HepG2 (cell line): ENCODE data around the gene SVOP. TPM values are rescaled to one million over a fixed set of nuclear protein-coding genes. Genes with fewer than 3 reads are reported as not detected.
A peak's percentile ranks its signal among the peaks of the same experiment; 100 is the strongest.

Source experiments
- CEBPG ChIP-seq: IDR thresholded peaks from 2 replicates; pipeline ENCODE4 v1.6.1; 2016
- CHD2 ChIP-seq: IDR thresholded peaks from 2 replicates; pipeline ENCODE4 v1.6.1; 2011; ENCODE audit warnings: low read depth, low read length, improper control_type of control experiment
- ELF4 ChIP-seq: sonication (generic); formaldehyde crosslinking; IDR thresholded peaks from 2 replicates; pipeline ENCODE4 v1.5.0; 2020; ENCODE audit warnings: missing genetic modification reagents, mild to moderate bottlenecking, moderate library complexity, borderline replicate concordance
- FOSL2 ChIP-seq: sonication (generic); formaldehyde crosslinking; IDR thresholded peaks from 2 replicates; pipeline ENCODE4 v1.4.0; 2020; ENCODE audit warnings: missing genetic modification reagents
- HDAC1 ChIP-seq: sonication (generic); formaldehyde crosslinking; IDR thresholded peaks from 2 replicates; pipeline ENCODE4 v1.5.1; 2020; ENCODE audit warnings: mild to moderate bottlenecking, missing genetic modification reagents
- RBM22 ChIP-seq: fragments of 200-400 bp; formaldehyde crosslinking; optimal IDR thresholded peaks from 2 replicates; pipeline ENCODE3; 2017; ENCODE audit warnings: mild to moderate bottlenecking, low read length, moderate library complexity
- SETDB1 ChIP-seq: sonication (generic); formaldehyde crosslinking; IDR thresholded peaks from 2 replicates; pipeline ENCODE4 v1.5.1; 2020; ENCODE audit warnings: missing genetic modification reagents, mild to moderate bottlenecking, borderline replicate concordance
- SMC3 ChIP-seq: IDR thresholded peaks from 2 replicates; pipeline ENCODE4 v1.6.1; 2011; ENCODE audit warnings: low read length, improper control_type of control experiment
- SRSF9 ChIP-seq: fragments of 200-400 bp; formaldehyde crosslinking; IDR thresholded peaks from 2 replicates; pipeline ENCODE4 v1.6.1; 2018; ENCODE audit warnings: borderline replicate concordance, mild to moderate bottlenecking, low read depth, low read length; ENCODE audit not compliant: insufficient read depth, poor library complexity, severe bottlenecking
- TOPORS ChIP-seq: sonication (generic); formaldehyde crosslinking; IDR thresholded peaks from 2 replicates; pipeline ENCODE4 v1.8.0; 2023; ENCODE audit warnings: mild to moderate bottlenecking, missing genetic modification reagents
- USF2 ChIP-seq, 2 experiments: sonication (generic) in 1 of 2; formaldehyde crosslinking in 1 of 2; IDR thresholded peaks; 2 replicates each; pipeline versions ENCODE4 v1.5.1 to v1.6.1; 2011 to 2020; ENCODE audit warnings: borderline replicate concordance in 1 of 2, low read depth in 1 of 2, low read length in 1 of 2, mild to moderate bottlenecking in 1 of 2, missing genetic modification reagents in 1 of 2, moderate library complexity in 1 of 2
- ZNF652 ChIP-seq: IDR thresholded peaks from 2 replicates; pipeline ENCODE4 v1.6.1; 2016; ENCODE audit warnings: low read depth, borderline replicate concordance
- ZNF674 ChIP-seq: sonication (generic); formaldehyde crosslinking; IDR thresholded peaks from 2 replicates; pipeline ENCODE4 v1.5.0; 2020; ENCODE audit warnings: low read depth, mild to moderate bottlenecking, missing genetic modification reagents
- ZNF709 ChIP-seq: sonication (generic); formaldehyde crosslinking; IDR thresholded peaks from 2 replicates; pipeline ENCODE4 v1.5.0; 2020; ENCODE audit warnings: mild to moderate bottlenecking, missing genetic modification reagents
- polyA plus RNA-seq, 8 experiments: library from polyadenylated mRNA; depleted of rRNA in 3 of 8; stranded (reverse) in 7 of 8; unstranded in 1 of 8; fragments of >200 nt; fragmentation: Illumina TruSeq in 4 of 8; extraction: Trizol in 4 of 8; gene quantifications; 2 replicates each; pipeline versions ENCODE4 v1.2.1 to v1.2.3, GENCODE V29; 2011 to 2016; ENCODE audit warnings: low read depth in 4 of 8, missing spikeins in 1 of 8, mixed read lengths in 1 of 8; ENCODE audit not compliant: insufficient read depth in 1 of 8
- total RNA-seq, 5 experiments: library from RNA; depleted of rRNA; stranded (reverse); fragments of >200 nt; fragmentation: Illumina TruSeq; extraction: Trizol; gene quantifications; 2 replicates each; pipeline ENCODE4 v1.2.3, GENCODE V29; 2016; ENCODE audit warnings: low read depth in 1 of 5
- TF ChIP-seq, protein P1 (sequence below): sonication (generic); formaldehyde crosslinking; IDR thresholded peaks from 2 replicates; pipeline ENCODE4 v1.4.0; 2020; ENCODE audit warnings: mild to moderate bottlenecking, missing genetic modification reagents
- TF ChIP-seq, protein P2 (sequence below): sonication (generic); formaldehyde crosslinking; IDR thresholded peaks from 2 replicates; pipeline ENCODE4 v1.4.0; 2020; ENCODE audit warnings: missing genetic modification reagents
- TF ChIP-seq, protein P3 (sequence below): sonication (generic); formaldehyde crosslinking; IDR thresholded peaks from 2 replicates; pipeline ENCODE4 v1.5.0; 2020; ENCODE audit warnings: mild to moderate bottlenecking, missing genetic modification reagents
- TF ChIP-seq, protein P4 (sequence below): IDR thresholded peaks from 2 replicates; pipeline ENCODE4 v1.6.1; 2016; ENCODE audit warnings: low read depth, borderline replicate concordance
- TF ChIP-seq, protein P5 (sequence below): fragments of 450-650 bp; IDR thresholded peaks from 2 replicates; pipeline ENCODE4 v1.6.1; 2016

The SVOP gene
- total and polyA plus RNA-seq, 2 of the 13 experiments (the other 11 are each of a cell fraction or from before 2014, with no cell fraction given), result not detected

GRCh38 chr12:108950991-108951739 lies 69.7 kb downstream of the SVOP start (continued):
- TF ChIP-seq, protein P1, sequence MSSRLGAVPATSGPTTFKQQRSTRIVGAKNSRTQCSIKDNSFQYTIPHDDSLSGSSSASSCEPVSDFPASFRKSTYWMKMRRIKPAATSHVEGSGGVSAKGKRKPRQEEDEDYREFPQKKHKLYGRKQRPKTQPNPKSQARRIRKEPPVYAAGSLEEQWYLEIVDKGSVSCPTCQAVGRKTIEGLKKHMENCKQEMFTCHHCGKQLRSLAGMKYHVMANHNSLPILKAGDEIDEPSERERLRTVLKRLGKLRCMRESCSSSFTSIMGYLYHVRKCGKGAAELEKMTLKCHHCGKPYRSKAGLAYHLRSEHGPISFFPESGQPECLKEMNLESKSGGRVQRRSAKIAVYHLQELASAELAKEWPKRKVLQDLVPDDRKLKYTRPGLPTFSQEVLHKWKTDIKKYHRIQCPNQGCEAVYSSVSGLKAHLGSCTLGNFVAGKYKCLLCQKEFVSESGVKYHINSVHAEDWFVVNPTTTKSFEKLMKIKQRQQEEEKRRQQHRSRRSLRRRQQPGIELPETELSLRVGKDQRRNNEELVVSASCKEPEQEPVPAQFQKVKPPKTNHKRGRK (CRISPR knock-in tag), result no peak
- TF ChIP-seq, protein P2, sequence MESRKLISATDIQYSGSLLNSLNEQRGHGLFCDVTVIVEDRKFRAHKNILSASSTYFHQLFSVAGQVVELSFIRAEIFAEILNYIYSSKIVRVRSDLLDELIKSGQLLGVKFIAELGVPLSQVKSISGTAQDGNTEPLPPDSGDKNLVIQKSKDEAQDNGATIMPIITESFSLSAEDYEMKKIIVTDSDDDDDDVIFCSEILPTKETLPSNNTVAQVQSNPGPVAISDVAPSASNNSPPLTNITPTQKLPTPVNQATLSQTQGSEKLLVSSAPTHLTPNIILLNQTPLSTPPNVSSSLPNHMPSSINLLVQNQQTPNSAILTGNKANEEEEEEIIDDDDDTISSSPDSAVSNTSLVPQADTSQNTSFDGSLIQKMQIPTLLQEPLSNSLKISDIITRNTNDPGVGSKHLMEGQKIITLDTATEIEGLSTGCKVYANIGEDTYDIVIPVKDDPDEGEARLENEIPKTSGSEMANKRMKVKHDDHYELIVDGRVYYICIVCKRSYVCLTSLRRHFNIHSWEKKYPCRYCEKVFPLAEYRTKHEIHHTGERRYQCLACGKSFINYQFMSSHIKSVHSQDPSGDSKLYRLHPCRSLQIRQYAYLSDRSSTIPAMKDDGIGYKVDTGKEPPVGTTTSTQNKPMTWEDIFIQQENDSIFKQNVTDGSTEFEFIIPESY (CRISPR knock-in tag), result no peak
- TF ChIP-seq FOSL2 (CRISPR knock-in tag) (peak; percentile 14; the same call in 1 of the 2 replicates), ZNF709 (CRISPR knock-in tag) (no peak), ZNF674 (CRISPR knock-in tag) (no peak), SRSF9 (no peak), RBM22 (no peak), CHD2 (no peak), USF2 (IDR thresholded peaks at IDR 0.05; ENCODE audit: low read depth, low read length) (no peak), USF2 (CRISPR knock-in tag; IDR thresholded peaks at IDR 0.05; ENCODE audit: borderline replicate concordance) (peak; percentile 38; the same call in 1 of the 2 replicates), HDAC1 (CRISPR knock-in tag) (no peak), SETDB1 (CRISPR knock-in tag) (no peak), SMC3 (peak; percentile 81), TOPORS (CRISPR knock-in tag) (no peak), ZNF652 (CRISPR knock-in tag) (no peak), CEBPG (CRISPR knock-in tag) (peak; percentile 43; the same call in 1 of the 2 replicates), ELF4 (CRISPR knock-in tag) (no peak)
- TF ChIP-seq, protein P3, sequence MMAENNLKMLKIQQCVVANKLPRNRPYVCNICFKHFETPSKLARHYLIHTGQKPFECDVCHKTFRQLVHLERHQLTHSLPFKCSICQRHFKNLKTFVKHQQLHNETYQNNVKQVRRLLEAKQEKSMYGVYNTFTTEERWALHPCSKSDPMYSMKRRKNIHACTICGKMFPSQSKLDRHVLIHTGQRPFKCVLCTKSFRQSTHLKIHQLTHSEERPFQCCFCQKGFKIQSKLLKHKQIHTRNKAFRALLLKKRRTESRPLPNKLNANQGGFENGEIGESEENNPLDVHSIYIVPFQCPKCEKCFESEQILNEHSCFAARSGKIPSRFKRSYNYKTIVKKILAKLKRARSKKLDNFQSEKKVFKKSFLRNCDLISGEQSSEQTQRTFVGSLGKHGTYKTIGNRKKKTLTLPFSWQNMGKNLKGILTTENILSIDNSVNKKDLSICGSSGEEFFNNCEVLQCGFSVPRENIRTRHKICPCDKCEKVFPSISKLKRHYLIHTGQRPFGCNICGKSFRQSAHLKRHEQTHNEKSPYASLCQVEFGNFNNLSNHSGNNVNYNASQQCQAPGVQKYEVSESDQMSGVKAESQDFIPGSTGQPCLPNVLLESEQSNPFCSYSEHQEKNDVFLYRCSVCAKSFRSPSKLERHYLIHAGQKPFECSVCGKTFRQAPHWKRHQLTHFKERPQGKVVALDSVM (CRISPR knock-in tag), result no peak
- TF ChIP-seq, protein P4, sequence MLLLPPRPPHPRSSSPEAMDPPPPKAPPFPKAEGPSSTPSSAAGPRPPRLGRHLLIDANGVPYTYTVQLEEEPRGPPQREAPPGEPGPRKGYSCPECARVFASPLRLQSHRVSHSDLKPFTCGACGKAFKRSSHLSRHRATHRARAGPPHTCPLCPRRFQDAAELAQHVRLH, result 0 out of 2 replicates have a peak, but pooled peaks have one; percentile 36
- TF ChIP-seq, protein P5, sequence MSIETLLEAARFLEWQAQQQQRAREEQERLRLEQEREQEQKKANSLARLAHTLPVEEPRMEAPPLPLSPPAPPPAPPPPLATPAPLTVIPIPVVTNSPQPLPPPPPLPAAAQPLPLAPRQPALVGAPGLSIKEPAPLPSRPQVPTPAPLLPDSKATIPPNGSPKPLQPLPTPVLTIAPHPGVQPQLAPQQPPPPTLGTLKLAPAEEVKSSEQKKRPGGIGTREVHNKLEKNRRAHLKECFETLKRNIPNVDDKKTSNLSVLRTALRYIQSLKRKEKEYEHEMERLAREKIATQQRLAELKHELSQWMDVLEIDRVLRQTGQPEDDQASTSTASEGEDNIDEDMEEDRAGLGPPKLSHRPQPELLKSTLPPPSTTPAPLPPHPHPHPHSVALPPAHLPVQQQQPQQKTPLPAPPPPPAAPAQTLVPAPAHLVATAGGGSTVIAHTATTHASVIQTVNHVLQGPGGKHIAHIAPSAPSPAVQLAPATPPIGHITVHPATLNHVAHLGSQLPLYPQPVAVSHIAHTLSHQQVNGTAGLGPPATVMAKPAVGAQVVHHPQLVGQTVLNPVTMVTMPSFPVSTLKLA, result no peak
